ENCODE results near the gene SRCIN1.

Gene SRCIN1

GRCh38 chr17:38582069-38582468 lies 23.7 kb downstream of the SRCIN1 start:
- H3K27me3 ChIP-seq (ENCODE audit: insufficient read depth, poor library complexity, severe bottlenecking), result peaks cover 15% of the 10 kb centered on the region
- no peaks in the 10 kb centered on the region for H3K9me3 ChIP-seq (ENCODE audit: severe bottlenecking)
- H3K36me3 ChIP-seq (ENCODE audit: low read depth), result no peaks in the 10 kb centered on the region
- H3K4me3 ChIP-seq (ENCODE audit: severe bottlenecking), result no peak overlapping the region
- DNase-seq (ENCODE audit: low spot score) (no peak), ATAC-seq (ENCODE audit: low read depth) (no peak)
- no peak overlapping the region for H3K27ac ChIP-seq (ENCODE audit: poor library complexity, severe bottlenecking)
- H3K4me1 ChIP-seq (ENCODE audit: insufficient read depth, poor library complexity, severe bottlenecking), result peaks cover 3% of the 10 kb centered on the region
- TF ChIP-seq CTCF (IDR thresholded peaks at IDR 0.05; ENCODE audit: poor library complexity, severe bottlenecking), result no peak

- Histone ChIP-seq H3K4me3 (ENCODE audit: severe bottlenecking) (no peak overlapping the region), H3K4me1 (ENCODE audit: insufficient read depth, poor library complexity, severe bottlenecking) (peaks cover 3% of the 10 kb centered on the region), H3K27ac (ENCODE audit: poor library complexity, severe bottlenecking) (no peak overlapping the region), H3K9me3 (ENCODE audit: severe bottlenecking) (no peaks in the 10 kb centered on the region), H3K27me3 (ENCODE audit: insufficient read depth, poor library complexity, severe bottlenecking) (peaks cover 15% of the 10 kb centered on the region), H3K36me3 (ENCODE audit: low read depth) (no peaks in the 10 kb centered on the region)
- no peak for DNase-seq (ENCODE audit: low spot score)
- peak; percentile 32 for TF ChIP-seq CTCF (IDR thresholded peaks at IDR 0.05; ENCODE audit: poor library complexity, severe bottlenecking)
- peak; percentile 55 for ATAC-seq (ENCODE audit: low read depth)
These were observed 25.8 kb downstream of the SRCIN1 start for GRCh38 chr17:38579934-38580333.

DNA sequence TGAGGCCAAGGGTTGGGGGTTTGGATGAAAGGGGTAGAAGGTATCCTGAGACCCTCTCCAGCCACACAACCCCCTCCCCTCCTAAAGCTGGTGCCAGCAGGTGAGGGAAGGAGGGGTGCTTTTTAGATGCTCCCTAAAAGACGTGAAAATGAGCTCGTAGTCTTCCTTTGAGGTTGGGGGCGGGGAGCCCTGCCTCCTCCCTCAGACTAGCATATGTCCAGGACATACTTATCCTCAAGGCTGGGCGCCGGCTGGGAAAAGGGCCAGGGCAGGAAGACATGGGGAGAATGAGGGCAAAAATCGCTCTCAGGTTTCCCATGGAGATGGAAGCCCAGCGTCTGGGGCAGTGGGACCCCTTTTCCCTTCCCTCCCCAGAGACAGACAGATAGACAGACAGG lies 26.7 kb downstream of the SRCIN1 start:
- ATAC-seq (ENCODE audit: low read depth) (no peak), DNase-seq (ENCODE audit: low spot score) (no peak)
- Histone ChIP-seq H3K27me3 (ENCODE audit: insufficient read depth, poor library complexity, severe bottlenecking) (peaks cover 15% of the 10 kb centered on the region), H3K27ac (ENCODE audit: poor library complexity, severe bottlenecking) (no peak overlapping the region), H3K36me3 (ENCODE audit: low read depth) (no peaks in the 10 kb centered on the region), H3K4me3 (ENCODE audit: severe bottlenecking) (no peak overlapping the region), H3K9me3 (ENCODE audit: severe bottlenecking) (no peaks in the 10 kb centered on the region), H3K4me1 (ENCODE audit: insufficient read depth, poor library complexity, severe bottlenecking) (peaks cover 3% of the 10 kb centered on the region)
- no peak for TF ChIP-seq CTCF (IDR thresholded peaks at IDR 0.05; ENCODE audit: poor library complexity, severe bottlenecking)

GRCh38 chr17:38578229-38579082 lies 27.3 kb downstream of the SRCIN1 start:
- Histone ChIP-seq H3K4me1 (ENCODE audit: insufficient read depth, poor library complexity, severe bottlenecking) (peaks cover 3% of the 10 kb centered on the region), H3K36me3 (ENCODE audit: low read depth) (no peaks in the 10 kb centered on the region), H3K27ac (ENCODE audit: poor library complexity, severe bottlenecking) (no peak overlapping the region), H3K9me3 (ENCODE audit: severe bottlenecking) (no peaks in the 10 kb centered on the region), H3K4me3 (ENCODE audit: severe bottlenecking) (no peak overlapping the region), H3K27me3 (ENCODE audit: insufficient read depth, poor library complexity, severe bottlenecking) (peaks cover 16% of the 10 kb centered on the region)
- DNase-seq (ENCODE audit: low spot score), result no peak
- ATAC-seq (ENCODE audit: low read depth), result no peak
- TF ChIP-seq CTCF (IDR thresholded peaks at IDR 0.05; ENCODE audit: poor library complexity, severe bottlenecking), result no peak

DNA sequence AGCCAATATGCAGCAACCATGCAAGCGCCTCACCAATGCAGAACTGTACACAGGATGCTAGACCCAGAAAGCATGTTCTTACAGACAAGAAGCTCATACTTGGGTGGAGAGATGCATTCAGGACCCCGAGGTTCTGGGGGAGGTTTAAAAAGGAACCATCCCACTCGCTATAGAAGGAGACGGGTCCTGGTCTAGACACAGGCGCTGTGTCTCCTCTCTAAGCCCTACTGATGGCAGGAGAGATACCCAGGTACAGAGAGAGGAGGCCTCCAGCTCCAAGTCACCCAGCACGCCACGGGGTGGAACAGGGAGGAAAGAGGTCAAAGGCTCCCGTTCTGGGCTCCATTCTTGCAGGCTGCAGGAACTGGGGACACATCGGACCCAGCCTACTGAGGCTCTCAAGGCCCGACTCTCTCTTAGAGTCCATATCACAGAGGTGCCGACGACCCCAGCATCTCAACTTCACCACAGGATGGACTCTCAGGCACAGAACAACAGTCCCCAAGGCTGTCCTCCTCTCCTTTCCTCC lies 28.0 kb downstream of the SRCIN1 start:
- no peak for TF ChIP-seq CTCF (IDR thresholded peaks at IDR 0.05; ENCODE audit: poor library complexity, severe bottlenecking)
- ATAC-seq (ENCODE audit: low read depth), result no peak
- DNase-seq (ENCODE audit: low spot score), result no peak
- Histone ChIP-seq H3K9me3 (ENCODE audit: severe bottlenecking) (no peaks in the 10 kb centered on the region), H3K4me3 (ENCODE audit: severe bottlenecking) (no peak overlapping the region), H3K27ac (ENCODE audit: poor library complexity, severe bottlenecking) (no peak overlapping the region), H3K4me1 (ENCODE audit: insufficient read depth, poor library complexity, severe bottlenecking) (peaks cover 3% of the 10 kb centered on the region), H3K36me3 (ENCODE audit: low read depth) (no peaks in the 10 kb centered on the region), H3K27me3 (ENCODE audit: insufficient read depth, poor library complexity, severe bottlenecking) (peaks cover 23% of the 10 kb centered on the region)

All from RWPE2 (cell line).